GM12878 (cell line): ENCODE data around the gene PPM1D. TPM values are rescaled to one million over a fixed set of nuclear protein-coding genes. Genes with fewer than 3 reads are reported as not detected.
A peak's percentile ranks its signal among the peaks of the same experiment; 100 is the strongest.

Source experiments
- CREB1 ChIP-seq: IDR thresholded peaks from 2 replicates; pipeline ENCODE4 v1.6.1; 2012; ENCODE audit warnings: low read depth, mild to moderate bottlenecking, inconsistent platforms
- ELK1 ChIP-seq: IDR thresholded peaks from 2 replicates; pipeline ENCODE4 v1.6.1; 2012; ENCODE audit warnings: low read depth, low read length, improper control_type of control experiment
- EZH2 ChIP-seq: IDR thresholded peaks from 2 replicates; pipeline ENCODE4 v1.6.1; 2012; ENCODE audit warnings: low read depth, mild to moderate bottlenecking, control low read depth, inconsistent platforms, low read length, borderline replicate concordance; ENCODE audit not compliant: control insufficient read depth
- HCFC1 ChIP-seq: fragments of 150-350 bp; IDR thresholded peaks from 2 replicates; pipeline ENCODE4 v1.6.1; 2014; ENCODE audit warnings: low read length
- JUND ChIP-seq: IDR thresholded peaks from 2 replicates; pipeline ENCODE4 v1.6.1; 2012; ENCODE audit warnings: low read depth, mild to moderate bottlenecking, low read length, improper control_type of control experiment, moderate library complexity
- NR2C2 ChIP-seq: IDR thresholded peaks from 2 replicates; pipeline ENCODE4 v1.6.1; 2011; ENCODE audit warnings: borderline replicate concordance, low read depth; ENCODE audit not compliant: control insufficient read depth, insufficient read length
- NRF1 ChIP-seq: conservative IDR thresholded peaks from 2 replicates; pipeline ENCODE4 v1.6.1; 2011; ENCODE audit warnings: mild to moderate bottlenecking, low read depth, low read length, improper control_type of control experiment
- PRDM15 ChIP-seq: fragments of 450-650 bp; formaldehyde crosslinking; IDR thresholded peaks from 2 replicates; pipeline ENCODE4 v1.4.0; 2020; ENCODE audit warnings: mild to moderate bottlenecking, moderate library complexity
- RB1 ChIP-seq: fragments of 450-650 bp; formaldehyde crosslinking; IDR thresholded peaks from 2 replicates; pipeline ENCODE4 v1.6.1; 2017; ENCODE audit warnings: mild to moderate bottlenecking, borderline replicate concordance
- REST ChIP-seq: IDR thresholded peaks from 2 replicates; pipeline ENCODE4 v1.6.1; 2012; ENCODE audit warnings: mild to moderate bottlenecking, low read depth, low read length
- SKIL ChIP-seq: fragments of 450-650 bp; IDR thresholded peaks from 2 replicates; pipeline ENCODE4 v1.6.1; 2017; ENCODE audit warnings: mild to moderate bottlenecking, low read depth, inconsistent platforms; ENCODE audit not compliant: poor library complexity, severe bottlenecking
- TCF12 ChIP-seq: IDR thresholded peaks from 2 replicates; pipeline ENCODE4 v1.6.1; 2011; ENCODE audit warnings: low read depth, mild to moderate bottlenecking, low read length
- USF1 ChIP-seq: IDR thresholded peaks from 2 replicates; pipeline ENCODE4 v1.6.1; 2011; ENCODE audit warnings: borderline replicate concordance, low read depth, mild to moderate bottlenecking, moderate library complexity, mixed read lengths, low read length; ENCODE audit not compliant: insufficient read depth; ENCODE audit errors: extremely low read length
- ZNF207 ChIP-seq: fragments of 450-650 bp; IDR thresholded peaks from 2 replicates; pipeline ENCODE4 v1.6.1; 2014; ENCODE audit warnings: antibody characterized with exemption, mild to moderate bottlenecking, borderline replicate concordance
- ZNF217 ChIP-seq: fragments of 450-650 bp; IDR thresholded peaks from 2 replicates; pipeline ENCODE4 v1.6.1; 2017; ENCODE audit warnings: antibody characterized with exemption, mild to moderate bottlenecking
- ZNF274 ChIP-seq: IDR thresholded peaks from one replicate; pipeline ENCODE4 v1.8.0; 2011; ENCODE audit not compliant: insufficient read length, insufficient read depth
- ZNF384 ChIP-seq: IDR thresholded peaks from 2 replicates; pipeline ENCODE4 v1.6.1; 2012; ENCODE audit warnings: low read depth, mild to moderate bottlenecking, low read length, improper control_type of control experiment, borderline replicate concordance
- polyA plus RNA-seq, 11 experiments: library from polyadenylated mRNA; depleted of rRNA in 4 of 11; unstranded in 6 of 11; stranded (reverse) in 5 of 11; fragments of >200 nt; fragmentation: Nextera tagmentation in 4 of 11; fragmentation: Illumina TruSeq in 1 of 11; extraction: Ambion mirVana in 4 of 11; extraction: Trizol in 1 of 11; gene quantifications; 1 replicate in 1 of 11; 2 replicates in 10 of 11; pipeline versions ENCODE4 v1.2.1 to v1.2.3, GENCODE V29; 2011 to 2016; ENCODE audit warnings: inconsistent platforms in 2 of 11, missing spikeins in 2 of 11, low read depth in 1 of 11
- total RNA-seq, 4 experiments: library from RNA; depleted of rRNA in 3 of 4; stranded (reverse); fragments of >200 nt in 3 of 4; fragmentation: Illumina TruSeq in 1 of 4; extraction: Trizol in 1 of 4; gene quantifications; 2 replicates each; pipeline versions ENCODE4 v1.2.1 to v1.2.3, GENCODE V29; 2013 to 2021

Gene PPM1D
- total and polyA plus RNA-seq, 10 of the 15 experiments (the other 5 are each of a cell fraction or from before 2014, with no cell fraction given), result 1.9 to 20.8 (median 10.7) TPM

GRCh38 chr17:60677308-60678117 is 77.5 kb downstream of the PPM1D start, which contains the start of gene BCAS3 (continued):
- TF ChIP-seq ELK1 (no peak), JUND (no peak), REST (no peak), NRF1 (no peak), ZNF384 (no peak), ZNF207 (peak; percentile 69; the same call in 1 of the 2 replicates), NR2C2 (no peak), PRDM15 (CRISPR knock-in tag) (no peak), ZNF274 (no peak), TCF12 (0 out of 2 replicates have a peak, but pooled peaks have one; percentile 3), USF1 (peak; percentile 91), RB1 (peak; percentile 57; the same call in 1 of the 2 replicates), HCFC1 (peak; percentile 60), SKIL (peak; percentile 66), CREB1 (peak; percentile 72), ZNF217 (no peak), EZH2 (no peak)
